Nephron (organoid): ENCODE data around the gene PILRB.
"Not testable (repeated sequence)": the region's sequence is repeated elsewhere in the genome, so short reads cannot be mapped to it uniquely, and the experiment has no call there.

Source experiments
- H3K27ac Mint-ChIP-seq, 3 experiments: 2 replicates each; pipeline ENCODE4 v1.8.0; 2020; ENCODE audit warnings: mixed read lengths in 3 of 3, mild to moderate bottlenecking in 2 of 3, moderate library complexity in 1 of 3
- H3K27me3 Mint-ChIP-seq: 2 replicates; pipeline ENCODE4 v1.8.0; 2021; ENCODE audit warnings: low read depth, mild to moderate bottlenecking, moderate library complexity, mixed read lengths
- H3K36me3 Mint-ChIP-seq: 2 replicates; pipeline ENCODE4 v1.8.0; 2020; ENCODE audit warnings: low read depth, mixed read lengths
- H3K4me1 Mint-ChIP-seq: 2 replicates; pipeline ENCODE4 v1.8.0; 2020; ENCODE audit warnings: mixed read lengths
- H3K4me3 Mint-ChIP-seq, 3 experiments: 2 replicates each; pipeline ENCODE4 v1.8.0; 2020; ENCODE audit warnings: mild to moderate bottlenecking in 3 of 3, mixed read lengths in 3 of 3, moderate library complexity in 2 of 3
- H3K9me3 Mint-ChIP-seq: 2 replicates; pipeline ENCODE4 v1.8.0; 2020; ENCODE audit warnings: mixed read lengths
- CTCF ChIP-seq, 3 experiments: fragments of 200-600 bp; sonication (generic); IDR thresholded peaks; one replicate each; pipeline ENCODE4 v1.5.0; 2021; ENCODE audit warnings: antibody characterized with exemption in 3 of 3; ENCODE audit not compliant: unreplicated experiment in 3 of 3

PILRB gene

GRCh38 chr7:100370746-100371145 is 12.8 kb downstream of the PILRB start:
- Mint-ChIP-seq H3K9me3 (no peaks in the 10 kb centered on the region), H3K27me3 (no peaks in the 10 kb centered on the region), H3K27ac (peak overlapping the region in 1 of 3 experiments; percentile 42), H3K4me1 (no peaks in the 10 kb centered on the region), H3K36me3 (peaks cover 13% of the 10 kb centered on the region), H3K4me3 (no peak overlapping the region)
- no peak for TF ChIP-seq CTCF (IDR thresholded peaks at IDR 0.05; ENCODE audit: unreplicated experiment in 3 of 3)

GRCh38 chr7:100371561-100372171 is 13.7 kb downstream of the PILRB start:
- no peak for TF ChIP-seq CTCF (IDR thresholded peaks at IDR 0.05; ENCODE audit: unreplicated experiment in 3 of 3)
- Mint-ChIP-seq H3K27me3 (no peaks in the 10 kb centered on the region), H3K9me3 (no peaks in the 10 kb centered on the region), H3K4me1 (no peaks in the 10 kb centered on the region), H3K36me3 (peaks cover 8% of the 10 kb centered on the region), H3K27ac (peak overlapping the region in 1 of 3 experiments; percentile 28), H3K4me3 (no peak overlapping the region)

GRCh38 chr7:100372256-100372655 is 14.3 kb downstream of the PILRB start:
- TF ChIP-seq CTCF (IDR thresholded peaks at IDR 0.05; ENCODE audit: unreplicated experiment in 3 of 3), result no peak
- no peak overlapping the region for H3K4me3 Mint-ChIP-seq
- no peaks in the 10 kb centered on the region for H3K9me3 Mint-ChIP-seq
- peaks cover 6% of the 10 kb centered on the region for H3K36me3 Mint-ChIP-seq
- no peak overlapping the region for H3K27ac Mint-ChIP-seq
- no peaks in the 10 kb centered on the region for H3K27me3 Mint-ChIP-seq
- H3K4me1 Mint-ChIP-seq, result no peaks in the 10 kb centered on the region

GRCh38 chr7:100372694-100373093 is 14.8 kb downstream of the PILRB start:
- no peak for TF ChIP-seq CTCF (IDR thresholded peaks at IDR 0.05; ENCODE audit: unreplicated experiment in 3 of 3)
- no peaks in the 10 kb centered on the region for H3K9me3 Mint-ChIP-seq
- peaks cover 1% of the 10 kb centered on the region for H3K36me3 Mint-ChIP-seq
- no peak overlapping the region for H3K4me3 Mint-ChIP-seq
- no peaks in the 10 kb centered on the region for H3K27me3 Mint-ChIP-seq
- no peaks in the 10 kb centered on the region for H3K4me1 Mint-ChIP-seq
- H3K27ac Mint-ChIP-seq, result no peak overlapping the region

- Mint-ChIP-seq H3K27me3 (no peaks in the 10 kb centered on the region), H3K9me3 (no peaks in the 10 kb centered on the region), H3K36me3 (no peaks in the 10 kb centered on the region), H3K27ac (peak within 1 kb of the TSS in 1 of 3 experiments; percentile 28), H3K4me3 (no peak within 1 kb of the TSS), H3K4me1 (no peaks in the 10 kb centered on the region)
- TF ChIP-seq CTCF (IDR thresholded peaks at IDR 0.05; ENCODE audit: unreplicated experiment in 3 of 3), result no peak
These were observed 15.4 kb downstream of the PILRB start, which contains the start of gene PILRA for GRCh38 chr7:100373261-100373831. Gene PILRA (plus strand): TSS chr7:100373487. CDS start chr7:100373657, 170 bp downstream.

- H3K4me3 Mint-ChIP-seq, result peak overlapping the region in 1 of 3 experiments; percentile 18
- not testable (repeated sequence) for H3K4me1 Mint-ChIP-seq
These were observed 16.1 kb downstream of the PILRB start for GRCh38 chr7:100373870-100374598.

More at GRCh38 chr7:100373870-100374598, 16.1 kb downstream of the PILRB start:
- not testable (repeated sequence) for H3K36me3 Mint-ChIP-seq, H3K27me3 Mint-ChIP-seq, H3K9me3 Mint-ChIP-seq
- peak overlapping the region in 1 of 3 experiments; percentile 28 for H3K27ac Mint-ChIP-seq
